Activated CD8-positive, alpha-beta T cell treated with anti-CD3 and anti-CD28 coated beads, Interleukin-2, amount 10 ng/mL, durations not matched to agents 7 days and 5 days (primary cell): ENCODE results near the gene GK. TPM values are rescaled to one million over a fixed set of nuclear protein-coding genes. Genes with fewer than 3 reads are reported as not detected.
A peak's percentile ranks its signal among the peaks of the same experiment; 100 is the strongest.
"Not testable (repeated sequence)": the region's sequence is repeated elsewhere in the genome, so short reads cannot be mapped to it uniquely, and the experiment has no call there.

Experiments
- ATAC-seq: fragments of 150-1000 bp; cut with Tn5 transposase; one replicate; pipeline ENCODE4 v1.10.0; 2021; ENCODE audit warnings: moderate library complexity
- CTCF ChIA-PET: fragments of 350-600 bp; sonication (Branson Sonifier 250); formaldehyde crosslinking; loops from one replicate; lab custom pipeline; 2021; ENCODE audit warnings: antibody characterized with exemption; lab: Charles Lee
- POLR2A ChIA-PET: fragments of 350-600 bp; sonication (Branson Sonifier 250); formaldehyde crosslinking; loops from one replicate; lab custom pipeline; 2021; ENCODE audit warnings: antibody characterized with exemption; lab: Charles Lee
- DNase-seq: peaks from one replicate; pipeline ENCODE4 v3.0.0-alpha.2; 2020
- H3K27ac Mint-ChIP-seq: one replicate; pipeline ENCODE4 v1.8.0; 2021; ENCODE audit warnings: mild to moderate bottlenecking, mixed read lengths
- H3K27me3 Mint-ChIP-seq: one replicate; pipeline ENCODE4 v1.8.0; 2021; ENCODE audit warnings: low read depth, mixed read lengths
- H3K36me3 Mint-ChIP-seq: one replicate; pipeline ENCODE4 v1.8.0; 2021; ENCODE audit warnings: low read depth, mixed read lengths
- H3K4me1 Mint-ChIP-seq: one replicate; pipeline ENCODE4 v1.8.0; 2021; ENCODE audit warnings: low read depth, mixed read lengths
- H3K4me3 Mint-ChIP-seq: one replicate; pipeline ENCODE4 v1.8.0; 2021; ENCODE audit warnings: mild to moderate bottlenecking, mixed read lengths
- H3K9me3 Mint-ChIP-seq: one replicate; pipeline ENCODE4 v1.8.0; 2022; ENCODE audit warnings: mixed read lengths; ENCODE audit not compliant: insufficient read depth
- total RNA-seq, 2 experiments: library from RNA; stranded (reverse); gene quantifications; one replicate each; pipeline ENCODE4 v1.2.3, GENCODE V29; 2021

The GK gene
- total RNA-seq, 2 experiments from 2014 or later = 10.7 to 12.0 TPM

GRCh38 chrX:30654989-30655607 lies 1.9 kb downstream of the GK start:
- Mint-ChIP-seq H3K27ac (peak overlapping the region; percentile 60), H3K9me3 (no peaks in the 10 kb centered on the region), H3K27me3 (no peaks in the 10 kb centered on the region), H3K4me1 (peaks cover 49% of the 10 kb centered on the region), H3K4me3 (peak overlapping the region; percentile 45), H3K36me3 (peaks cover 6% of the 10 kb centered on the region)
- DNase-seq (no peak), ATAC-seq (no peak)
- ChIA-PET CTCF (interaction anchor here (1.0 to 1.9 kb wide), 2 partner anchors 13 to 84 kb away, joined by 3 to 5 read pairs; no protein-coding TSS in a partner anchor), POLR2A (interaction anchor here (0.5 to 1.7 kb wide), 3 partner anchors 59 to 479 kb away, joined by 3 to 4 read pairs (median 3); partner anchors contain the start of gene TASL)

DNA sequence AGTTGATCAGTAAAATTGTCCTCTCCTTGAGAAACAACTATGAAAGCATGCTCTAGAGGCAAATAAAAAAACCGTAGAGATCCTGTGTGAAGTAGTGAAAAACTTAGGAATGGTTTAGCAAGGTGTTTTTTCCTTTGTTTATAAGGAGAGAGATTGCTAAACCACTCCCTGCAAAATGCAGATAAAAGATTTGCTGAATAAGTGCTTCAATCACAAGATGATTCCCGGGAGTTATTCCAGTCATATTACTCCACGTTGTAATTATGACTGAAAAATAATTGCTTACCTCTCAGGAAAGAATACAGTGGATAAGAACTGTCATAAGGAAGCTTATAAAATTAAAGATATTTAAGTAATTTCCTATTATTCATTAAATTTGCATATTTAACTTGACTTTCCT lies 2.8 kb downstream of the GK start:
- Mint-ChIP-seq H3K4me3 (no peak overlapping the region), H3K9me3 (no peaks in the 10 kb centered on the region), H3K27me3 (no peaks in the 10 kb centered on the region), H3K27ac (no peak overlapping the region), H3K36me3 (peaks cover 6% of the 10 kb centered on the region), H3K4me1 (peaks cover 46% of the 10 kb centered on the region)
- CTCF ChIA-PET = interaction anchor here (1.9 kb wide), 1 partner anchor 85 kb away, joined by 5 read pairs; no protein-coding TSS in a partner anchor
- ATAC-seq (no peak), DNase-seq (no peak)
- POLR2A ChIA-PET = interaction anchor here (1.0 kb wide), 1 partner anchor 81 kb away, joined by 3 read pairs; no protein-coding TSS in a partner anchor

GRCh38 chrX:30657196-30658161 lies 4.3 kb downstream of the GK start:
- ChIA-PET CTCF (interaction anchor here (1.2 to 2.0 kb wide), 3 partner anchors 8 to 78 kb away, joined by 4 to 5 read pairs (median 4); no protein-coding TSS in a partner anchor), POLR2A (interaction anchor here (0.6 kb wide), 1 partner anchor 232 kb away, joined by 3 read pairs; no protein-coding TSS in a partner anchor)
- Mint-ChIP-seq H3K27me3 (no peaks in the 10 kb centered on the region), H3K4me3 (no peak overlapping the region), H3K27ac (no peak overlapping the region), H3K36me3 (peaks cover 6% of the 10 kb centered on the region), H3K4me1 (peaks cover 35% of the 10 kb centered on the region), H3K9me3 (no peaks in the 10 kb centered on the region)
- DNase-seq (no peak), ATAC-seq (no peak)

DNA sequence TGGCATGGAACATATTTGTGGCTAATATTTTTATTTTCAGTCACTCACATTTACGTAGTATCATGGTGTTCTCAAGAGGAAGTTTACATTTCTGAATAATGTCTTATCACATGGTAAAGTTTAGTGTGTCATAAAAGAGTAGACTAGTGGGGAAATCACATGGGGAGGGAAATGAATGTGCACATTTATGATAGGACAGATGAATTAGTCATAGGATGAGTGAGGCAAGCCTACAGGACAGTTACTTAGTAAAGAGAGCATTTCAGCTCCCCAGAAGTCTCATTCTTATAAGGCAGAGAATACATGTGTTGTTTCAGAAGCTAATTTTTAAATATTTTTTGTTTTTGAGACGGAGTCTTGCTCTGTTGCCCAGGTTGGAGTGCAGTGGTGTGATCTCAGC lies 6.2 kb downstream of the GK start:
- ATAC-seq (no peak), DNase-seq (no peak)
- H3K4me1 Mint-ChIP-seq = peaks cover 30% of the 10 kb centered on the region
- H3K4me3 Mint-ChIP-seq = no peak overlapping the region
- peaks cover 6% of the 10 kb centered on the region for H3K36me3 Mint-ChIP-seq
- ChIA-PET POLR2A (interaction anchor here (0.6 kb wide), 1 partner anchor 56 kb away, joined by 3 read pairs; no protein-coding TSS in a partner anchor), CTCF (interaction anchor here (0.7 to 2.0 kb wide), 3 partner anchors 10 to 23 kb away, joined by 3 to 5 read pairs (median 3); no protein-coding TSS in a partner anchor)
- no peaks in the 10 kb centered on the region for H3K9me3 Mint-ChIP-seq
- no peaks in the 10 kb centered on the region for H3K27me3 Mint-ChIP-seq
- H3K27ac Mint-ChIP-seq = no peak overlapping the region

DNA sequence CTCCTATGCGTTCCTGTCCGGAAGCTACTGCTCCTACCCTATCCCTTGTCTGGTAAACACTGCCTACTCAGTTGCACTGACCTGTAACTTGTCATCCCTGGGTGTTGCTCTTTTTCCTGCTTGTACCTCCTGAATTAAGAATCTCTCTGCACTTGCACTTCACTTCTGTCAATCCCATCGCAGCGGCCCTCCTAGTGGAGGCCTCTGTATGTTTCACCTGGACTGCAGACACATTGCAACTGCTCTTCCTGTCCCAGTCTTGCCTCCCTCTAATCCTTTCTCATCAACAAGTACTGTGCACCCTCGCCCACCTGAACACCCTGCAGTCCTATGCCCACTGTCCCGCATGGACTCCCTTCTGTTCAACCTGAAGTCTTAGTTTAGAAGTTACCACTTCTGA lies 8.0 kb downstream of the GK start:
- ChIA-PET CTCF (no interaction called here), POLR2A (no interaction called here)
- Mint-ChIP-seq H3K4me1 (peaks cover 18% of the 10 kb centered on the region), H3K27ac (no peak overlapping the region), H3K27me3 (no peaks in the 10 kb centered on the region), H3K9me3 (no peaks in the 10 kb centered on the region), H3K4me3 (no peak overlapping the region), H3K36me3 (peaks cover 3% of the 10 kb centered on the region)
- ATAC-seq (no peak), DNase-seq (no peak)

- POLR2A ChIA-PET = no interaction called here
- no peak overlapping the region for H3K27ac Mint-ChIP-seq
- H3K4me1 Mint-ChIP-seq = peaks cover 5% of the 10 kb centered on the region
- H3K4me3 Mint-ChIP-seq = no peak overlapping the region
- no peaks in the 10 kb centered on the region for H3K9me3 Mint-ChIP-seq
- no peak for ATAC-seq
- no peaks in the 10 kb centered on the region for H3K27me3 Mint-ChIP-seq
- CTCF ChIA-PET = no interaction called here
- DNase-seq = no peak
- peaks cover 7% of the 10 kb centered on the region for H3K36me3 Mint-ChIP-seq
Observed at GRCh38 chrX:30663322-30663721, 10.1 kb downstream of the GK start.

DNA sequence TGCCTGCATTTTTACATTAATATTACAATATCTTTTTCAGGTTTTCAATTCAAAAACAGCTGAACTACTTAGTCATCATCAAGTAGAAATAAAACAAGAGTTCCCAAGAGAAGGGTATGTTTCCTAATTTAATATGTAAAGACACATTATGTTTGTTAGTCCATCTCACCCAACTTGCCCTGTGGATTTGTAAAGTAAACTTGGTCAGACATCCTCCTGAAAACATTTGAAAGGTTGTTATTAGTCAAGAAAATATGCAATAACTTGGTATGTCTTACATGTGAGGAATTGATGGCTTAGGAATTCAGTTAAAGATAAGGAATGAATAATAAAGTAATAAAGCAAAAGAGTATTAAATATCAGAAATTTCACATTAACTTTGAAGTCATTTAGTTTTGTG lies 12.2 kb downstream of the GK start:
- ATAC-seq (no peak), DNase-seq (no peak)
- Mint-ChIP-seq H3K4me1 (no peaks in the 10 kb centered on the region), H3K4me3 (no peak overlapping the region), H3K9me3 (no peaks in the 10 kb centered on the region), H3K27ac (no peak overlapping the region), H3K36me3 (peaks cover 16% of the 10 kb centered on the region), H3K27me3 (no peaks in the 10 kb centered on the region)
- POLR2A ChIA-PET = no interaction called here
- CTCF ChIA-PET = no interaction called here

GRCh38 chrX:30666094-30666493 lies 12.9 kb downstream of the GK start:
- Mint-ChIP-seq H3K4me3 (no peak overlapping the region), H3K9me3 (no peaks in the 10 kb centered on the region), H3K27ac (no peak overlapping the region), H3K4me1 (no peaks in the 10 kb centered on the region), H3K27me3 (no peaks in the 10 kb centered on the region), H3K36me3 (peaks cover 17% of the 10 kb centered on the region)
- CTCF ChIA-PET = no interaction called here
- ATAC-seq (no peak), DNase-seq (no peak)
- POLR2A ChIA-PET = no interaction called here

DNA sequence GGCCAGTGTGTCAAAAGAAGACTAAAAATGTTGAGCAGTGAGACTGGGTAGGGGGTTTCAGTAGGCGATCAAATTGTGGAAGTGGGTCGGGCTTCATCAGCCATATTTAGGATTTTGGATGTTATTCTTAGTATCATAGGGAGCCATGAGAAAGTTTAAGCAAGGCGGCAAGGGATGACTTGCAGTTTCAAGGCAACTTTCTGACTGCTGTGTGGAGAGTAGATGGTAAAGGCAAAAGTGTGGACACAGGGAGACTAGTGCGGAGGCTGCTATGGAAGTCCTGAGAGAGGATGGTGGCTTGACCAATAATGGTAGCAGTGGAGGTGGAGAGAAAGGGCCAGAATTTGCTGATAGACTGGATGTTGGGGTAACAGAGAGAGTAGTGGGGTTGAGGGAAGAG lies 15.4 kb downstream of the GK start:
- H3K9me3 Mint-ChIP-seq = no peaks in the 10 kb centered on the region
- H3K36me3 Mint-ChIP-seq = peaks cover 23% of the 10 kb centered on the region
- POLR2A ChIA-PET = no interaction called here
- no peak overlapping the region for H3K4me3 Mint-ChIP-seq
- CTCF ChIA-PET = interaction anchor here (1.1 kb wide), 1 partner anchor 14 kb away, joined by 3 read pairs; no protein-coding TSS in a partner anchor
- peak overlapping the region; percentile 8 for H3K27ac Mint-ChIP-seq
- no peak for ATAC-seq
- H3K27me3 Mint-ChIP-seq = no peaks in the 10 kb centered on the region
- DNase-seq = no peak
- no peaks in the 10 kb centered on the region for H3K4me1 Mint-ChIP-seq

DNA sequence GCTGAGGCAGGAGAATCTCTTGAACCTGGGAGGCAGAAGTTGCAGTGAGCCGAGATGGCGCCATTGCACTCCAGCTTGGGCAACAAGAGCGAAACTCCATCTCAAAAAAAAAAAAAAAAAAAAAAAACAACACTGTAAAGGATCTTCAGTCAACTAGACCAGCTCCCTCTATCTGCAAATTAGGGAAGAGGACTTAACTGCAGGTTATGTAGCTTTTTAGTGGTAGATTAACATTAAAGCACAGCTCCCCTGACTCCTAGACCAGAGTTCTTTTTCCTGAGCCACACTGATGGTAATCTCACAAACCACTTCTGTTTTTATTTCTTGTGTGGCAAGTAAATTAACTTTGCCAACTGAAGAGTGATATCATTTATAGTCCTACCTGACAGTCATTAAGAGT lies 18.0 kb downstream of the GK start:
- POLR2A ChIA-PET, H3K4me3 Mint-ChIP-seq, DNase-seq, ATAC-seq, H3K4me1 Mint-ChIP-seq, H3K27me3 Mint-ChIP-seq, H3K9me3 Mint-ChIP-seq, H3K27ac Mint-ChIP-seq: not testable (repeated sequence)
- H3K36me3 Mint-ChIP-seq = peaks cover 23% of the 10 kb centered on the region
- CTCF ChIA-PET = interaction anchor here (0.5 to 1.3 kb wide), 5 partner anchors 9 to 160 kb away, joined by 3 to 6 read pairs (median 3); no protein-coding TSS in a partner anchor

GRCh38 chrX:30673127-30673796 lies 20.0 kb downstream of the GK start:
- no peak overlapping the region for H3K27ac Mint-ChIP-seq
- POLR2A ChIA-PET = interaction anchor here (1.2 kb wide), 1 partner anchor 21 kb away, joined by 4 read pairs; no protein-coding TSS in a partner anchor
- CTCF ChIA-PET = no interaction called here

More at GRCh38 chrX:30673127-30673796, 20.0 kb downstream of the GK start:
- ATAC-seq (no peak), DNase-seq (no peak)
- Mint-ChIP-seq H3K4me3 (no peak overlapping the region), H3K9me3 (no peaks in the 10 kb centered on the region), H3K36me3 (peaks cover 27% of the 10 kb centered on the region), H3K4me1 (peaks cover 1% of the 10 kb centered on the region), H3K27me3 (no peaks in the 10 kb centered on the region)
